SK-N-SH treated with all-trans-retinoic acid at 6 μM for 48 hours (cell line): Measurements from ENCODE around the gene TESPA1.

Experiments
- ATAC-seq: fragments of 200-7000 bp; cut with Tn5 transposase; 3 replicates; pipeline ENCODE4 v1.9.1; 2020; ENCODE audit warnings: mild to moderate bottlenecking, moderate library complexity
- ARNTL ChIP-seq: fragments of 450-650 bp; formaldehyde crosslinking; IDR thresholded peaks from 2 replicates; pipeline ENCODE4 v1.5.0; 2020; ENCODE audit warnings: low read depth, mild to moderate bottlenecking, moderate library complexity, borderline replicate concordance
- BACH2 ChIP-seq: fragments of 250-450 bp; sonication (Bioruptor Pico); IDR thresholded peaks from 2 replicates; pipeline ENCODE4 v1.9.0; 2021; ENCODE audit warnings: mild to moderate bottlenecking, borderline replicate concordance
- CSDC2 ChIP-seq: fragments of 250-450 bp; sonication (Bioruptor Pico); IDR thresholded peaks from 2 replicates; pipeline ENCODE4 v1.5.0; 2020; ENCODE audit warnings: mild to moderate bottlenecking, moderate library complexity
- GLIS3 ChIP-seq: fragments of 250-450 bp; sonication (Bioruptor Pico); IDR thresholded peaks from 2 replicates; pipeline ENCODE4 v1.5.0; 2020; ENCODE audit warnings: mild to moderate bottlenecking, moderate library complexity
- ISL1 ChIP-seq: fragments of 250-450 bp; sonication (Bioruptor Pico); IDR thresholded peaks from 2 replicates; pipeline ENCODE4 v2.1.2; 2022; ENCODE audit warnings: mild to moderate bottlenecking, moderate library complexity
- OSR1 ChIP-seq: fragments of 250-450 bp; sonication (Bioruptor Pico); IDR thresholded peaks from 2 replicates; pipeline ENCODE4 v1.8.0; 2022; ENCODE audit warnings: moderate library complexity, mild to moderate bottlenecking, inconsistent platforms
- RARB ChIP-seq: fragments of 250-450 bp; sonication (Bioruptor Pico); IDR thresholded peaks from 2 replicates; pipeline ENCODE4 v1.8.0; 2021; ENCODE audit warnings: mild to moderate bottlenecking, moderate library complexity
- SNAI2 ChIP-seq: fragments of 250-450 bp; sonication (Bioruptor Pico); IDR thresholded peaks from 2 replicates; pipeline ENCODE4 v1.5.0; 2020; ENCODE audit warnings: mild to moderate bottlenecking, moderate library complexity
- TCF4 ChIP-seq: fragments of 250-450 bp; sonication (Bioruptor Pico); IDR thresholded peaks from 2 replicates; pipeline ENCODE4 v1.8.0; 2021; ENCODE audit warnings: mild to moderate bottlenecking, moderate library complexity, borderline replicate concordance
- TOX ChIP-seq: fragments of 250-450 bp; sonication (Bioruptor Pico); IDR thresholded peaks from 2 replicates; pipeline ENCODE4 v1.8.0; 2021; ENCODE audit warnings: mild to moderate bottlenecking, moderate library complexity, borderline replicate concordance
- ZC3H10 ChIP-seq: fragments of 250-450 bp; sonication (Bioruptor Pico); IDR thresholded peaks from 2 replicates; pipeline ENCODE4 v1.5.1; 2021; ENCODE audit warnings: mild to moderate bottlenecking, moderate library complexity
- ZFP3 ChIP-seq: fragments of 250-450 bp; sonication (Bioruptor Pico); IDR thresholded peaks from 2 replicates; pipeline ENCODE4 v1.5.0; 2020; ENCODE audit warnings: mild to moderate bottlenecking, moderate library complexity
- ZFP30 ChIP-seq: fragments of 450-650 bp; formaldehyde crosslinking; IDR thresholded peaks from 2 replicates; pipeline ENCODE4 v1.5.0; 2022; ENCODE audit warnings: mild to moderate bottlenecking, moderate library complexity
- ZNF565 ChIP-seq: fragments of 450-650 bp; formaldehyde crosslinking; conservative IDR thresholded peaks from 2 replicates; pipeline ENCODE4 v1.5.0; 2020; ENCODE audit warnings: low read depth, mild to moderate bottlenecking, moderate library complexity
- ZNF70 ChIP-seq: fragments of 450-650 bp; formaldehyde crosslinking; IDR thresholded peaks from 2 replicates; pipeline ENCODE4 v1.5.0; 2020; ENCODE audit warnings: mild to moderate bottlenecking, moderate library complexity
- ZNF8 ChIP-seq: fragments of 450-650 bp; formaldehyde crosslinking; IDR thresholded peaks from 2 replicates; pipeline ENCODE4 v1.5.0; 2020; ENCODE audit warnings: mild to moderate bottlenecking, moderate library complexity
- TF ChIP-seq, protein P1 (sequence below): fragments of 250-450 bp; sonication (Bioruptor Pico); IDR thresholded peaks from 2 replicates; pipeline ENCODE4 v1.5.0; 2020; ENCODE audit warnings: mild to moderate bottlenecking, moderate library complexity
- TF ChIP-seq, protein P2 (sequence below): fragments of 250-450 bp; sonication (Bioruptor Pico); IDR thresholded peaks from 2 replicates; pipeline ENCODE4 v1.5.1; 2020; ENCODE audit warnings: low read depth, mild to moderate bottlenecking, moderate library complexity
- TF ChIP-seq, protein P3 (sequence below): fragments of 250-450 bp; sonication (Bioruptor Pico); IDR thresholded peaks from 2 replicates; pipeline ENCODE4 v1.8.0; 2021; ENCODE audit warnings: low read depth, mild to moderate bottlenecking, moderate library complexity, borderline replicate concordance
- TF ChIP-seq, protein P4 (sequence below): fragments of 250-450 bp; sonication (Bioruptor Pico); IDR thresholded peaks from 2 replicates; pipeline ENCODE4 v1.8.0; 2020; ENCODE audit warnings: mild to moderate bottlenecking, moderate library complexity, borderline replicate concordance
- TF ChIP-seq, protein P5 (sequence below): fragments of 250-450 bp; sonication (Bioruptor Pico); IDR thresholded peaks from 2 replicates; pipeline ENCODE4 v1.5.1; 2021; ENCODE audit warnings: mild to moderate bottlenecking, moderate library complexity

TESPA1 gene

DNA sequence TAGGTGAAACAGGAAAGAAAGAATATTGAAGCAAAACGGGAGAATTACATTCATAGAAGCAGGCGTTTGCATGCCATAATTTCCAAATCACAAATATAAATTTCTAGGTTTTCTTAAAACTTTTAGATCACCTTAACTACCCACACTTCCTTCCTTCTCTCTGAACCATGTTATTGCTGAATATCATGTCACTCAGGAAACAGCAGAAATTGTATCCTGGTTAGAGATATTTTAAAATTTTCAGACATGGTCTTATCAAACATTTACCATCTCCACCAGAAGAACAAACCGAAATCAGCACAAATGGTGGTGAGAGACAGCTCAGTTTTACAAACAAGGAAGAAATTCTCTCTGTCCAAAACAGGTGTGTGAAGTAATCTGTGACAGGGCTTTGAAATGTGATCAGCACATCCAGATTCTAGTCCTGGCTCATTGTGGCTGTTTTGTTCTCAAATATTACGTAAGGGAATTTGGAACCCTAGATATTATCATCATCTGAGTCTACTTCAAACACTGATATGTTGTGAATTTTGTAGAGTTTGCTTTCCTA is 16.3 kb downstream of the TESPA1 start:
- no peak for ATAC-seq
- no peak for TF ChIP-seq ARNTL (CRISPR knock-in tag)
- TF ChIP-seq, protein P1, sequence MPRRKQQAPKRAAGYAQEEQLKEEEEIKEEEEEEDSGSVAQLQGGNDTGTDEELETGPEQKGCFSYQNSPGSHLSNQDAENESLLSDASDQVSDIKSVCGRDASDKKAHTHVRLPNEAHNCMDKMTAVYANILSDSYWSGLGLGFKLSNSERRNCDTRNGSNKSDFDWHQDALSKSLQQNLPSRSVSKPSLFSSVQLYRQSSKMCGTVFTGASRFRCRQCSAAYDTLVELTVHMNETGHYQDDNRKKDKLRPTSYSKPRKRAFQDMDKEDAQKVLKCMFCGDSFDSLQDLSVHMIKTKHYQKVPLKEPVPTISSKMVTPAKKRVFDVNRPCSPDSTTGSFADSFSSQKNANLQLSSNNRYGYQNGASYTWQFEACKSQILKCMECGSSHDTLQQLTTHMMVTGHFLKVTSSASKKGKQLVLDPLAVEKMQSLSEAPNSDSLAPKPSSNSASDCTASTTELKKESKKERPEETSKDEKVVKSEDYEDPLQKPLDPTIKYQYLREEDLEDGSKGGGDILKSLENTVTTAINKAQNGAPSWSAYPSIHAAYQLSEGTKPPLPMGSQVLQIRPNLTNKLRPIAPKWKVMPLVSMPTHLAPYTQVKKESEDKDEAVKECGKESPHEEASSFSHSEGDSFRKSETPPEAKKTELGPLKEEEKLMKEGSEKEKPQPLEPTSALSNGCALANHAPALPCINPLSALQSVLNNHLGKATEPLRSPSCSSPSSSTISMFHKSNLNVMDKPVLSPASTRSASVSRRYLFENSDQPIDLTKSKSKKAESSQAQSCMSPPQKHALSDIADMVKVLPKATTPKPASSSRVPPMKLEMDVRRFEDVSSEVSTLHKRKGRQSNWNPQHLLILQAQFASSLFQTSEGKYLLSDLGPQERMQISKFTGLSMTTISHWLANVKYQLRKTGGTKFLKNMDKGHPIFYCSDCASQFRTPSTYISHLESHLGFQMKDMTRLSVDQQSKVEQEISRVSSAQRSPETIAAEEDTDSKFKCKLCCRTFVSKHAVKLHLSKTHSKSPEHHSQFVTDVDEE: no peak
- TF ChIP-seq ZNF8: no peak
- TF ChIP-seq TOX (CRISPR knock-in tag): no peak
- TF ChIP-seq, protein P2, sequence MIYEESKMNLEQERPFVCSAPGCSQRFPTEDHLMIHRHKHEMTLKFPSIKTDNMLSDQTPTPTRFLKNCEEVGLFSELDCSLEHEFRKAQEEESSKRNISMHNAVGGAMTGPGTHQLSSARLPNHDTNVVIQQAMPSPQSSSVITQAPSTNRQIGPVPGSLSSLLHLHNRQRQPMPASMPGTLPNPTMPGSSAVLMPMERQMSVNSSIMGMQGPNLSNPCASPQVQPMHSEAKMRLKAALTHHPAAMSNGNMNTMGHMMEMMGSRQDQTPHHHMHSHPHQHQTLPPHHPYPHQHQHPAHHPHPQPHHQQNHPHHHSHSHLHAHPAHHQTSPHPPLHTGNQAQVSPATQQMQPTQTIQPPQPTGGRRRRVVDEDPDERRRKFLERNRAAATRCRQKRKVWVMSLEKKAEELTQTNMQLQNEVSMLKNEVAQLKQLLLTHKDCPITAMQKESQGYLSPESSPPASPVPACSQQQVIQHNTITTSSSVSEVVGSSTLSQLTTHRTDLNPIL (CRISPR knock-in tag): no peak
- no peak for TF ChIP-seq ISL1

DNA sequence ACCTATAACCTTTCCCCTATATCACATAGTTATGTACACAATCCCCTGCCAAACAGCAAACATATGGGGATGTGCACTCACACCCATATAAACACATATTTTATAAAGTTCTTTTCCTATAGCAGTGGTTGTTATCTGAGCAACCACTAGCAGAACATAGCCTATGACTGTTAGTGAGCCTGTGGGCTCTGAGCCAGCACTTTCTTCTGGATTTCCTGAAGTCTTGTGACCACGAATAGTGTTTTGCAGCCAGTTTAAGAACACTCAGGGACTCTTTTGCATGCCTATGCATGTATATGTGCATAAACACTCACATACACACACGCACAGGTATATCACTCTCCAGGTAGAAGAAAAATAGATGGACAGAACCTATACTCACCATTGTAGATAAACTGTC is 17.1 kb downstream of the TESPA1 start:
- ATAC-seq: no peak
- TF ChIP-seq RARB (CRISPR knock-in tag) (no peak), ISL1 (no peak)
- TF ChIP-seq, protein P2 (CRISPR knock-in tag): no peak
- TF ChIP-seq, all 23 proteins: peak for 0

DNA sequence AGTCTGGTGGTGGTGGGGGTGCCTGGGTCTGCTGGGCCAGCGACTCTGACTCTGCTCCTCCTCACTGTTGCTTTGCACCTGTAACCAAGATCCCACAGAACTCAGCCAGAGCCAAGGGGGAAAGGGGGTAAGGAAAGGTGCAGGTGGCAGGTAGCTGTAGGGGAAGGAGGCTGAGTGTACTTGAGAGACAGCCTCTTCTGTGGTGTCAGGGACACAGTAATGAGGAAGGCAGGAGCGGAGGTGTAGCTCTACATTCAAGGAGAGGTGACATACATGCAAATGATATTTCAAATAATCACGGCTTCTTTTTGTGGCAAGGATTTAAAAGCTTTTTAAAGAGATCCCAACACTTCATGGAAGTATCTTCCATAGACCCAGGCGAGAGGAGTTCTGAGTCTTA is 23.4 kb downstream of the TESPA1 start:
- no peak for ATAC-seq
- TF ChIP-seq, protein P3, sequence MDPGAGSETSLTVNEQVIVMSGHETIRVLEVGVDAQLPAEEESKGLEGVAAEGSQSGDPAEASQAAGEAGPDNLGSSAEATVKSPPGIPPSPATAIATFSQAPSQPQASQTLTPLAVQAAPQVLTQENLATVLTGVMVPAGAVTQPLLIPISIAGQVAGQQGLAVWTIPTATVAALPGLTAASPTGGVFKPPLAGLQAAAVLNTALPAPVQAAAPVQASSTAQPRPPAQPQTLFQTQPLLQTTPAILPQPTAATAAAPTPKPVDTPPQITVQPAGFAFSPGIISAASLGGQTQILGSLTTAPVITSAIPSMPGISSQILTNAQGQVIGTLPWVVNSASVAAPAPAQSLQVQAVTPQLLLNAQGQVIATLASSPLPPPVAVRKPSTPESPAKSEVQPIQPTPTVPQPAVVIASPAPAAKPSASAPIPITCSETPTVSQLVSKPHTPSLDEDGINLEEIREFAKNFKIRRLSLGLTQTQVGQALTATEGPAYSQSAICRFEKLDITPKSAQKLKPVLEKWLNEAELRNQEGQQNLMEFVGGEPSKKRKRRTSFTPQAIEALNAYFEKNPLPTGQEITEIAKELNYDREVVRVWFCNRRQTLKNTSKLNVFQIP: no peak
- TF ChIP-seq ZFP30 (no peak), ZFP3 (CRISPR knock-in tag) (no peak), ZNF8 (no peak), TOX (CRISPR knock-in tag) (no peak), ZNF565 (CRISPR knock-in tag) (no peak), ISL1 (no peak), RARB (CRISPR knock-in tag) (no peak), CSDC2 (CRISPR knock-in tag) (no peak), ZC3H10 (no peak), OSR1 (CRISPR knock-in tag) (no peak), GLIS3 (CRISPR knock-in tag) (no peak), SNAI2 (CRISPR knock-in tag) (no peak), ZNF70 (CRISPR knock-in tag) (no peak), TCF4 (no peak), BACH2 (CRISPR knock-in tag) (no peak)
- TF ChIP-seq, protein P1: no peak
- TF ChIP-seq, protein P2 (CRISPR knock-in tag): no peak
- TF ChIP-seq, protein P4, sequence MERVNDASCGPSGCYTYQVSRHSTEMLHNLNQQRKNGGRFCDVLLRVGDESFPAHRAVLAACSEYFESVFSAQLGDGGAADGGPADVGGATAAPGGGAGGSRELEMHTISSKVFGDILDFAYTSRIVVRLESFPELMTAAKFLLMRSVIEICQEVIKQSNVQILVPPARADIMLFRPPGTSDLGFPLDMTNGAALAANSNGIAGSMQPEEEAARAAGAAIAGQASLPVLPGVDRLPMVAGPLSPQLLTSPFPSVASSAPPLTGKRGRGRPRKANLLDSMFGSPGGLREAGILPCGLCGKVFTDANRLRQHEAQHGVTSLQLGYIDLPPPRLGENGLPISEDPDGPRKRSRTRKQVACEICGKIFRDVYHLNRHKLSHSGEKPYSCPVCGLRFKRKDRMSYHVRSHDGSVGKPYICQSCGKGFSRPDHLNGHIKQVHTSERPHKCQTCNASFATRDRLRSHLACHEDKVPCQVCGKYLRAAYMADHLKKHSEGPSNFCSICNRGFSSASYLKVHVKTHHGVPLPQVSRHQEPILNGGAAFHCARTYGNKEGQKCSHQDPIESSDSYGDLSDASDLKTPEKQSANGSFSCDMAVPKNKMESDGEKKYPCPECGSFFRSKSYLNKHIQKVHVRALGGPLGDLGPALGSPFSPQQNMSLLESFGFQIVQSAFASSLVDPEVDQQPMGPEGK (CRISPR knock-in tag): no peak
- TF ChIP-seq, protein P5, sequence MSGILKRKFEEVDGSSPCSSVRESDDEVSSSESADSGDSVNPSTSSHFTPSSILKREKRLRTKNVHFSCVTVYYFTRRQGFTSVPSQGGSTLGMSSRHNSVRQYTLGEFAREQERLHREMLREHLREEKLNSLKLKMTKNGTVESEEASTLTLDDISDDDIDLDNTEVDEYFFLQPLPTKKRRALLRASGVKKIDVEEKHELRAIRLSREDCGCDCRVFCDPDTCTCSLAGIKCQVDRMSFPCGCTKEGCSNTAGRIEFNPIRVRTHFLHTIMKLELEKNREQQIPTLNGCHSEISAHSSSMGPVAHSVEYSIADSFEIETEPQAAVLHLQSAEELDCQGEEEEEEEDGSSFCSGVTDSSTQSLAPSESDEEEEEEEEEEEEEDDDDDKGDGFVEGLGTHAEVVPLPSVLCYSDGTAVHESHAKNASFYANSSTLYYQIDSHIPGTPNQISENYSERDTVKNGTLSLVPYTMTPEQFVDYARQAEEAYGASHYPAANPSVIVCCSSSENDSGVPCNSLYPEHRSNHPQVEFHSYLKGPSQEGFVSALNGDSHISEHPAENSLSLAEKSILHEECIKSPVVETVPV (CRISPR knock-in tag): no peak
- TF ChIP-seq, all 23 proteins: peak for 0
